Kidney epithelial cell (primary cell): ENCODE data around the gene ABCB10. TPM values are rescaled to one million over a fixed set of nuclear protein-coding genes. Genes with fewer than 3 reads are reported as not detected.
A peak's percentile ranks its signal among the peaks of the same experiment; 100 is the strongest.
"Not testable (repeated sequence)": the region's sequence is repeated elsewhere in the genome, so short reads cannot be mapped to it uniquely, and the experiment has no call there.

Experiments
- DNase-seq: peaks from one replicate; pipeline ENCODE4 v3.0.0-alpha.2; 2010; ENCODE audit warnings: low read depth
- H3K27me3 ChIP-seq: 2 replicates; pipeline ENCODE4 v1.6.0; 2011; ENCODE audit warnings: low read length; ENCODE audit not compliant: control insufficient read depth, insufficient read depth
- H3K36me3 ChIP-seq: 2 replicates; pipeline ENCODE4 v1.5.1; 2011; ENCODE audit warnings: low read length; ENCODE audit not compliant: control insufficient read depth, insufficient read depth
- H3K4me3 ChIP-seq: 2 replicates; pipeline ENCODE4 v1.5.1; 2011; ENCODE audit warnings: low read depth, mild to moderate bottlenecking, control low read depth, low read length
- total RNA-seq: library from RNA; depleted of rRNA; stranded (reverse); fragments of >200 nt; gene quantifications from 2 replicates; pipeline ENCODE4 v1.2.3, GENCODE V29; 2015
- TF ChIP-seq, protein P1 (sequence below): IDR thresholded peaks from 2 replicates; pipeline ENCODE4 v1.5.1; 2011; ENCODE audit warnings: mild to moderate bottlenecking, moderate library complexity, low read length, control low read depth, inconsistent platforms; ENCODE audit not compliant: insufficient read depth, poor library complexity, severe bottlenecking

ABCB10 gene
- total RNA-seq, 1 donor from 2014 or later, result 11.9 TPM

DNA sequence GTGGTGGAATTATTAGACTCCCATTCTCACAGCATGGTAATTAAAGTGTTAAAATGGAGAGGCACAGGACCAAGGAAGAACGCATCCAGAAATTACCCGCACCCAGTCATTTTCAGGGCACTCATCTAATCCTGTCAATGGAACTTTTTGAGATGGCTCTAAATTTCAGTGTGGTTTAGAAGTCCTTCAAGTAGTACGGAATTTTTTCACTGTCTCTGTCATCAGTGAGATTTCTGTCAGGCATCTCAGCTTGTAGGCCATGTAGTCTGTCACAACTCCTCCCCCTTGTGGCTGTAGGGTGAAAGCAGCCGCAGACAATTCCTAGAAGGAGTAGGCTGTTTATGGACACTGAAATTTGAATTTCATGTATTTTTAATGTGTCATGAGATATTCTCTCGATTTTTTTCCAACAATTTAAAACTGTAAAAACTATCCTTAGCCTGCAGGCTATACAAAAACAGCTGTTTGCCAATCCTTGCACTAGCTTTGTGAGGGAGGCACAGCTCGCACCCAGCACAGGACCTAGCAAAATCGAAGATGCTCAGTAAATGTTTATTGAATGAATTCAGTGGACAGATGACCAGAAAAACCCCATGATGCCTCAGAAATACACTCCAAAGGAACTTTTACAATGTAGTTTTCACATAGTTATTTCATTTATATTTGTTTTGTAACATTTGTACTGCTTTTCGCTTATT is 43.8 kb downstream of the ABCB10 start:
- H3K36me3 ChIP-seq, result no peaks in the 10 kb centered on the region
- peak; percentile 35 for DNase-seq
- TF ChIP-seq, protein P1, sequence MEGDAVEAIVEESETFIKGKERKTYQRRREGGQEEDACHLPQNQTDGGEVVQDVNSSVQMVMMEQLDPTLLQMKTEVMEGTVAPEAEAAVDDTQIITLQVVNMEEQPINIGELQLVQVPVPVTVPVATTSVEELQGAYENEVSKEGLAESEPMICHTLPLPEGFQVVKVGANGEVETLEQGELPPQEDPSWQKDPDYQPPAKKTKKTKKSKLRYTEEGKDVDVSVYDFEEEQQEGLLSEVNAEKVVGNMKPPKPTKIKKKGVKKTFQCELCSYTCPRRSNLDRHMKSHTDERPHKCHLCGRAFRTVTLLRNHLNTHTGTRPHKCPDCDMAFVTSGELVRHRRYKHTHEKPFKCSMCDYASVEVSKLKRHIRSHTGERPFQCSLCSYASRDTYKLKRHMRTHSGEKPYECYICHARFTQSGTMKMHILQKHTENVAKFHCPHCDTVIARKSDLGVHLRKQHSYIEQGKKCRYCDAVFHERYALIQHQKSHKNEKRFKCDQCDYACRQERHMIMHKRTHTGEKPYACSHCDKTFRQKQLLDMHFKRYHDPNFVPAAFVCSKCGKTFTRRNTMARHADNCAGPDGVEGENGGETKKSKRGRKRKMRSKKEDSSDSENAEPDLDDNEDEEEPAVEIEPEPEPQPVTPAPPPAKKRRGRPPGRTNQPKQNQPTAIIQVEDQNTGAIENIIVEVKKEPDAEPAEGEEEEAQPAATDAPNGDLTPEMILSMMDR, result peak; percentile 87
- H3K27me3 ChIP-seq, result no peaks in the 10 kb centered on the region
- no peak overlapping the region for H3K4me3 ChIP-seq

DNA sequence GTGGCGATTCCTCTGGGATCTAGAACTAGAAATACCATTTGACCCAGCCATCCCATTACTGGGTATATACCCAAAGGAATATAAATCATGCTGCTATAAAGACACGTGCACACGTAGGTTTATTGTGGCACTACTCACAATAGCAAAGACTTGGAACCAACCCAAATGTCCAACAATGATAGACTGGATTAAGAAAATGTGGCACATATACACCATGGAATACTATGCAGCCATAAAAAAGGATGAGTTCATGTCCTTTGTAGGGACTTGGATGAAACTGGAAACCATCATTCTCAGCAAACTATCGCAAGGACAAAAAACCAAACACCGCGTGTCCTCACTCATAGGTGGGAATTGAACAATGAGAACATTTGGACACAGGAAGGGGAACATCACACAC is 46.9 kb downstream of the ABCB10 start:
- not testable (repeated sequence) for H3K36me3 ChIP-seq, H3K27me3 ChIP-seq, DNase-seq, H3K4me3 ChIP-seq

DNA sequence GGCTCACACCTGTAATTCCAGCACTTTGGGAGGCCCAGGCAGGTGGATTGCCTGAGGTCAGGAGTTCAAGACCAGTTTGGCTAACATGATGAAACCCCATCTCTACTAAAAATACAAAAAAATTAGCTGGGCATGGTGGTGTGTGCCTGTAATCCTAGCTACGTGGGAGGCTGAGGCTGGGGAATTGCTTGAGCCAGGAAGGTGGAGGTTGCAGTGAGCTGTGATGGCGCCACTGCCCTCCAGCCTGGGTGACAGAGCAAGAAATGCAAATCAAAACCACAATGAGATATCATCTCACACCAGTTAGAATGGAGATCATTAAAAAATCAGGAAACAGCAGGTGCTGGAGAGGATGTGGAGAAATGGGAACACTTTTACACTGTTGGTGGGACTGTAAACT is 47.3 kb downstream of the ABCB10 start:
- H3K27me3 ChIP-seq, DNase-seq, H3K4me3 ChIP-seq, H3K36me3 ChIP-seq: not testable (repeated sequence)

DNA sequence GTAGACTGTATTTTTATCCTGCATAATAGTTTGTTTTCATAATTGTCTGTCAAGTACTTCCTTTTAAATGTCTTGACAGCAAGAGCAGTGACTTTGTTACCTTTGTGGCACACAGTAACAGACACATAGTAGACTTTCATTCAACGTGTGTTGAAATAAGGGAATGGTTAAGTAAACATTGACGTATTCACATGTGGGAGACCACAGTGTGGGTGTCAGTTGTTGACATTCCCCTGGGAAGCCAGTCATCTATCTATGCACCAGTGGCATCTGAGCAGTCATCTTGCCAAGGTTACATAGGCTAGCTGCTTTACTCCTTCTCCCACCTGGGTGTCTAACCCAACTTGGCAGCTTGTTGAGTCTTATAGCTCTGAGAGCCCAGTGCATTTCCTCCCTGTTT is 48.9 kb downstream of the ABCB10 start:
- TF ChIP-seq, protein P1, result no peak
- peak; percentile 21 for DNase-seq
- Histone ChIP-seq H3K4me3 (no peak overlapping the region), H3K27me3 (no peaks in the 10 kb centered on the region), H3K36me3 (no peaks in the 10 kb centered on the region)

DNA sequence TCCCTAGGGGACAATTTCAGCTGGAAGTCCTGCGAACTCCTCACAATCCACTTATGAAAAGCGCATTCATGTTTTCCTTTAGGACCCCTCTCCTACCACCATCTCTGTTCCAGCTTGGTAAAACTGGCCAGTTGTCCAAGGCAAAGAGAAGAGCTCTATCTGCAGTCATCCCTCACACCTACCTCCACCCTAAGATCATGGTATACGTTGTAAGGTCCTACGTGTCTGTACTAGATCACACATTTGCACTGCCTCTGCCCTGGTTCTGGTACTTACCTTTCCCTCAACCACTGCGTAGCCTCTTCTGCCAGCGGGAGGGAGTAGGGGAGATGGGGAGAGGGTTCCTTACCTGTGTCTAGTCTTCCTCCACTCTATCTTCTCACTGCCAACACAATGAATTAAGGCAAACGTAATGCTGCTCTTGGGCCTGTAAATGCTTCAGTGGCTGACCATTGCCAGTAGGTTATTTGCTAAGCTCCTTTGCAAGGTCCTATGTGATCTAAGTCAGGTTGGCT is 49.6 kb downstream of the ABCB10 start:
- peak overlapping the region; percentile 91 for H3K4me3 ChIP-seq
- no peaks in the 10 kb centered on the region for H3K27me3 ChIP-seq
- DNase-seq, result no peak
- no peaks in the 10 kb centered on the region for H3K36me3 ChIP-seq
- TF ChIP-seq, protein P1, result no peak

DNA sequence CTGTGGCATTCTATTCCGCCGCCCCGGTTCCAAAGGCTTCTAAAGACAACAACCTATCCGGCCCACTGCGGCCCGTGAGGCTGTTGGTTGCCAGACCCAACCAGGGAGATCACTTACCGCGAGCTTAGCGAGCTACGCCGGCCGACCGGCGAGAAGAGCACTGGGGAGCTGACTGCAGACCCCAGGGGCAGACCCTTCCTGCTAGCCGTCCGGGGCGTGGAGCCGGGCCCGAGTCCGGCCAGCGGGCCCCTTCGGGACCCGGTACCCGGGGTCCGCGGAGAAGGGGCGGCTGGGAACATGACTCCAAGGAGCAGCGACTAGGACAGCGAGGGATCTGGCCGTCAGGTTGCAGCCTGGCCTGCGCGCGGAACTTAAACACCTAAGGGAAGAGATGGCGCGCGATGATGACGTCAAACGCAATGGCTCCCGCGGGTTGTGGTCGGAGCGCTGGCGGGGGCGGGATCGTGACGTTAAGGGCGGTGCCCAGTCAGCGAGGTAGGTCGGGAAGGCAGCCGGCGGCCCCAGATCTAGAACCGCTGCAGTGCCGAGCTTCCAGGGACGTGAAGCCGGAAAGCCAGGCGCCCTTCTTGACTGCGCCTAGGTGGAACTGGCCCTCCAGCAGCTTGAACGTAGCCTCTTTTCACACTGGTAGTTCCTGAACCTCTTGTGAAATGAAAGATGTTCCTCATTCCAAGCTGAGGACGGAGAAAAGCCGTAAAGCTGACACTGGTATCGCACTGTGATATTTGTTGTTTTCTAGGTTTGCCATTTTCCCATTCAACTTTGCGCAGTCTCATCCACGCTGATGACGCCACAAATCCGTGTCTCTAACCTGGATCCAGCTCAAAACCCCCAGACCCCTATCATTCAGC is 50.3 kb downstream of the ABCB10 start, which contains the start of gene NUP133:
Gene NUP133, minus strand, starts transcription at position 391 of the 872 bp plus-strand sequence. Its CDS starts 92 bp downstream, at position 299.
- Histone ChIP-seq H3K27me3 (no peaks in the 10 kb centered on the region), H3K4me3 (peak within 1 kb of the TSS; percentile 91), H3K36me3 (no peaks in the 10 kb centered on the region)
- TF ChIP-seq, protein P1, result no peak
- peak; percentile 85 for DNase-seq
